ENCODE measurements around the gene TRIM54. TPM values are rescaled to one million over a fixed set of nuclear protein-coding genes. Genes with fewer than 3 reads are reported as not detected.
"Not testable (repeated sequence)": the region's sequence is repeated elsewhere in the genome, so short reads cannot be mapped to it uniquely, and the experiment has no call there.

TRIM54 gene
- total RNA-seq, 2 experiments from 2014 or later = 0.19 TPM; not detected in 1

DNA sequence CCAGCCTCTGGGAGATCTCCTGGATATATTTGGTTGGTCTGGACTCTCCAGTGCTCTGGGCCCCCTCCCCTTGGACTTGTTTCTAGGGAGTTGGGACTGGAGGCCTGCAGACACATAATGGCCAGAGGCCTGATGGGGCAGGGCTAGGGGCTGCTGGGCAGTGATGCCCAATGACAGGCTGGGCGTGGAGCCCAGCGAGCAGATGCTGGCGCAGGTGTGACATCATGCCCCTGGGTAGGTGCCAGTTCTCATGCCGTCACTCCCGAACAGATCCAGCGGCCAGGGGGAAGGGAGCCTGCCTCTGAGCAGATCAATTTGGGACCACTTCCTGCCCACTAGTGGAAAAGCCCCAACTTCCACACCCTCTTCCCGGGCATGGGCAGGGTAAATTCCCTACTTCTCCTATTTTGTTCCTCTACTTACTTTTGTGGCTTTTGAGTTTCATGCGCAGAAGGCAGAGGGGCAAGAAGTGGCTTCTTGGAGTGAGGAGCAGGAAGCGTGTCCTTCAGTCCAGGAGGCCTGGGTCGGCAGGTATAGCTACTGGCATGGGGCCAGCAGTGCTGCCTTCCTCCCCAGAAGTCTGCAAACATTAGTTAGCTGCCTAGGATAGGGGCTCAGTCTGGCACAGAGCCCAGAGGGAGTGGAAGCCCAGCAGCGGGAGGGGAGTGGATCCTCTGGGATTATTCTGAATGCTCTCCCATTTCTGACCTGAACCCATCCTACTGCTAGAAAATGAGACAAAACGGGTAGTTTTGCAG is 34.6 kb downstream of the TRIM54 start:
- Mint-ChIP-seq H3K4me1 (peaks cover 5% of the 10 kb centered on the region), H3K9me3 (no peaks in the 10 kb centered on the region), H3K27me3 (no peaks in the 10 kb centered on the region), H3K4me3 (no peak overlapping the region), H3K27ac (no peak overlapping the region), H3K36me3 (peaks cover 2% of the 10 kb centered on the region)
- ATAC-seq (ENCODE audit: low read depth) (no peak), DNase-seq (no peak)
- POLR2A ChIA-PET = no interaction called here

DNA sequence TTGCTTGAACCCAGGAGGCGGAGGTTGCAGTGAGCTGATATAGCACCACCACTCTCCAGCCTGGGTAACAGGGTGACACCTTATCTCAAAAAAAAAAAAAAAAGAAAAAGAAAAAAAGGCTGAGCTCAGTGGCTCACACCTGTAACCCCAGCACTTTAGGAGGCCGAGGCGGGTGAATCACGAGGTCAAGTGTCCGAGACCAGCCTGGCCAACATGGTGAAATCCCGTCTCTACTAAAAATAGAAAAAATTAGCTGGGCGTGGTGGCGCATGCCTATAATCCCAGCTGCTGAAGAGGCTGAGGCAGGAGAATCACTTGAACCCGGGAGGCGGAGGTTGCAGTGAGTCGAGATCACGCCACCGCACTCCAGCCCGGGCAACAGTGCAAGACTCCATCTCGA is 37.6 kb downstream of the TRIM54 start:
- not testable (repeated sequence) for H3K4me3 Mint-ChIP-seq; H3K27ac Mint-ChIP-seq; DNase-seq; H3K27me3 Mint-ChIP-seq; H3K9me3 Mint-ChIP-seq; ATAC-seq (ENCODE audit: low read depth); H3K36me3 Mint-ChIP-seq
- H3K4me1 Mint-ChIP-seq = peaks cover 13% of the 10 kb centered on the region
- POLR2A ChIA-PET = interaction anchor here (0.7 kb wide), 1 partner anchor 976 kb away, joined by 3 read pairs; no protein-coding TSS in a partner anchor

- POLR2A ChIA-PET = no interaction called here
- ATAC-seq (ENCODE audit: low read depth) (no peak), DNase-seq (no peak)
- Mint-ChIP-seq H3K27ac (peak overlapping the region; percentile 31), H3K9me3 (no peaks in the 10 kb centered on the region), H3K4me3 (no peak overlapping the region), H3K4me1 (peaks cover 13% of the 10 kb centered on the region), H3K27me3 (no peaks in the 10 kb centered on the region), H3K36me3 (peaks cover 2% of the 10 kb centered on the region)
Measured at GRCh38 chr2:27320958-27321543, 38.8 kb downstream of the TRIM54 start.

GRCh38 chr2:27322301-27322765 is 40.1 kb downstream of the TRIM54 start:
- H3K27ac Mint-ChIP-seq = peak overlapping the region; percentile 95
- POLR2A ChIA-PET = interaction anchor here (0.5 to 3.0 kb wide), 13 partner anchors 14 to 1101 kb away, joined by 3 to 15 read pairs (median 4); partner anchors contain the start of genes AGBL5, EIF2B4, GTF3C2 and KHK
- no peaks in the 10 kb centered on the region for H3K9me3 Mint-ChIP-seq
- peak; percentile 40 for ATAC-seq (ENCODE audit: low read depth)
- H3K4me3 Mint-ChIP-seq = peak overlapping the region; percentile 97
- H3K27me3 Mint-ChIP-seq = no peaks in the 10 kb centered on the region
- DNase-seq = peak; percentile 45
- H3K36me3 Mint-ChIP-seq = peaks cover 12% of the 10 kb centered on the region
- peaks cover 13% of the 10 kb centered on the region for H3K4me1 Mint-ChIP-seq

DNA sequence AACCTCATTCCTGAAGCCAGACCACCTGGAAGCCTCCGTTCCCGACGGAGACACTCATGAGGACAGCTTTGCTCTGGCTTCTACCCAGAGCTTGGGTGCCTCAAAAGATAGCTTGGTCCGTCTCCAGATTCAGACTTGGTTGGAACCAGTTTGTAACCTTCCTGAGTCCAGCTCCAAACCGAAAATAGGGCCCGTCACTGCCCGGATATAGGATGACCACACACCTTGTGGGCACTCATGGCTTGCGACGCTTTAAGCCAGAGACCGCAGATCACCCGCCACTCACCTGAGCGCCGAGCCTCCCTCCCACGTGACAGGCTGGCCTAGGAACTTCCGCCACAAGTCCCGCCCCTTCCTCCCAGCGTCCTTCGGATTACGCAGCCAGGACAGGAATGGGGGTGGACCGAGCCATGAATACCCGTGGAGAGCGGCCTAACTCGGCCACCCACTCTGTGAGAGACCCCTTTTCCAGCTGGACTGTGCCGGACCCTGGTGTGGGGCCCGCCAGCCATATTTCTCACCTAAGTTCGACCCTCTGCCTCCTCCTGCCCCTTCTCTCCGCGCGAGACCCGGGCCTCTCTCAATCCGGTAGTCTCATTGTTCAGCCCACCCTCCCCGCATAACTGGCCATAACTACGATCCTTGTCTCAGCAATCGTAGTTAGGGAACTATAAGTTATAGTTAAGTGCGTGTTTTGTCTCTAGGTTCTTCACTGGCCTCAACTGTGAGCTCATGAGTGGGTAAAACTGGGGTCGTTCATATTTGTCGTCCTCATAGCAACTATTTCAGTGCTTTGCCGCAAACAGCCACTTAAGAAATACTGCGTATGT is 40.8 kb downstream of the TRIM54 start, which contains the start of gene MPV17:
Gene MPV17, minus strand, starts transcription at position 332 of the 830 bp plus-strand sequence. CDS start 580 bp downstream, outside the sequence.
- ATAC-seq (ENCODE audit: low read depth) (peak; percentile 90), DNase-seq (peak; percentile 85)
- peaks cover 13% of the 10 kb centered on the region for H3K4me1 Mint-ChIP-seq
- peaks cover 15% of the 10 kb centered on the region for H3K36me3 Mint-ChIP-seq
- H3K27me3 Mint-ChIP-seq = no peaks in the 10 kb centered on the region
- H3K9me3 Mint-ChIP-seq = no peaks in the 10 kb centered on the region
- POLR2A ChIA-PET = interaction anchor here (0.5 to 3.0 kb wide), 15 partner anchors 13 to 1101 kb away, joined by 3 to 15 read pairs (median 4); partner anchors contain the start of genes AGBL5, EIF2B4, GTF3C2 and KHK
- H3K4me3 Mint-ChIP-seq = peak within 1 kb of the TSS; percentile 97
- H3K27ac Mint-ChIP-seq = peak within 1 kb of the TSS; percentile 95

GRCh38 chr2:27323596-27324285 is 41.5 kb downstream of the TRIM54 start:
- H3K9me3 Mint-ChIP-seq = no peaks in the 10 kb centered on the region
- peak overlapping the region; percentile 95 for H3K27ac Mint-ChIP-seq
- ATAC-seq (ENCODE audit: low read depth) (no peak), DNase-seq (no peak)
- H3K36me3 Mint-ChIP-seq = peaks cover 19% of the 10 kb centered on the region
- POLR2A ChIA-PET = interaction anchor here (0.5 to 3.0 kb wide), 6 partner anchors 25 to 86 kb away, joined by 3 to 15 read pairs (median 8); partner anchors contain the start of genes EIF2B4, GTF3C2, PPM1G and SNX17
- H3K4me3 Mint-ChIP-seq = peak overlapping the region; percentile 97
- H3K4me1 Mint-ChIP-seq = peaks cover 13% of the 10 kb centered on the region
- H3K27me3 Mint-ChIP-seq = no peaks in the 10 kb centered on the region

- Mint-ChIP-seq H3K36me3 (peaks cover 19% of the 10 kb centered on the region), H3K27ac (peak overlapping the region; percentile 9), H3K27me3 (no peaks in the 10 kb centered on the region), H3K9me3 (no peaks in the 10 kb centered on the region), H3K4me3 (no peak overlapping the region), H3K4me1 (peaks cover 13% of the 10 kb centered on the region)
- POLR2A ChIA-PET = no interaction called here
- no peak for DNase-seq
- ATAC-seq (ENCODE audit: low read depth) = no peak
Measured at GRCh38 chr2:27324720-27325119, 42.5 kb downstream of the TRIM54 start.

- ATAC-seq (ENCODE audit: low read depth) (no peak), DNase-seq (no peak)
- H3K9me3 Mint-ChIP-seq = no peaks in the 10 kb centered on the region
- POLR2A ChIA-PET = no interaction called here
- H3K27me3 Mint-ChIP-seq = no peaks in the 10 kb centered on the region
- H3K4me1 Mint-ChIP-seq = no peaks in the 10 kb centered on the region
- no peak overlapping the region for H3K27ac Mint-ChIP-seq
- no peak overlapping the region for H3K4me3 Mint-ChIP-seq
- peaks cover 24% of the 10 kb centered on the region for H3K36me3 Mint-ChIP-seq
Measured at GRCh38 chr2:27335311-27335710, 53.1 kb downstream of the TRIM54 start.

- Mint-ChIP-seq H3K4me1 (no peaks in the 10 kb centered on the region), H3K4me3 (no peak overlapping the region), H3K27me3 (no peaks in the 10 kb centered on the region), H3K9me3 (no peaks in the 10 kb centered on the region), H3K36me3 (peaks cover 24% of the 10 kb centered on the region), H3K27ac (no peak overlapping the region)
- POLR2A ChIA-PET = interaction anchor here (1.2 kb wide), 1 partner anchor 14 kb away, joined by 4 read pairs; the partner anchor contains the start of gene MPV17
- DNase-seq = no peak
- ATAC-seq (ENCODE audit: low read depth) = no peak
Measured at GRCh38 chr2:27336173-27336572, 53.9 kb downstream of the TRIM54 start.

- H3K4me1 Mint-ChIP-seq = peaks cover 19% of the 10 kb centered on the region
Measured at GRCh38 chr2:27347641-27348040, 65.4 kb downstream of the TRIM54 start.

DNA sequence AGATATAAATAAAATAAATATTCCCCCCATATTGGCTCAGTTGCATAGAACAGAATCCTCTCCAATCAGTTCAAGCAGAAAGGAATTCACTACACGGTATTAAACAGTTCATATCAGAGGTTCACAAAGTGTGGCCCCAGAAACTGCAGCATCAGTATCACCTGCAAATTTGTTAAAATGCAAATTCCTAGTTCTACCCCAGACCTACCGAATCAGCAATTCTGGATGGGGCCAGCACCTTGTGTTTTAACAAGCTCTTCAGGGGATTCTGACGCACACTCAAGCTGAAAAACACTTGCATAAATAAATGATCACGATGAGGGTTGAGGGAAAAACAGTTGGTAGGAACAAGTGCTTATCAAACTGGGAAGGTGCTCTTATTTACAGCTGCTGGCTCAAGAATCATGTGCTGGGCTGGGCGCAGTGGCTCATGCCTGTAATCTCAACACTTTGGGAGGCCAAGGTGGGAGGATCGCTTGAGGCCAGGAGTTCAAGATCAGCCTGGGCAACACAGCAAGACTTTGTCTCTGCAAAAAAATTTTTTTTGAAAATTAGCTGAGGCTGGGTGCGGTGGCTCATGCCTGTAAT is 68.0 kb downstream of the TRIM54 start:
- Mint-ChIP-seq H3K4me3 (no peak overlapping the region), H3K9me3 (no peaks in the 10 kb centered on the region), H3K27ac (no peak overlapping the region), H3K36me3 (peaks cover 19% of the 10 kb centered on the region), H3K4me1 (peaks cover 25% of the 10 kb centered on the region), H3K27me3 (no peaks in the 10 kb centered on the region)
- DNase-seq (no peak), ATAC-seq (ENCODE audit: low read depth) (no peak)
- POLR2A ChIA-PET = interaction anchor here (0.6 to 0.7 kb wide), 2 partner anchors 20 to 1638 kb away, joined by 3 to 8 read pairs; no protein-coding TSS in a partner anchor

More at GRCh38 chr2:27347641-27348040, 65.4 kb downstream of the TRIM54 start:
- Mint-ChIP-seq H3K27me3 (no peaks in the 10 kb centered on the region), H3K4me3 (no peak overlapping the region), H3K27ac (no peak overlapping the region), H3K9me3 (no peaks in the 10 kb centered on the region), H3K36me3 (peaks cover 16% of the 10 kb centered on the region)
- DNase-seq = no peak
- no peak for ATAC-seq (ENCODE audit: low read depth)
- POLR2A ChIA-PET = no interaction called here
